ENCODE results near the gene RRP8. TPM values are rescaled to one million over a fixed set of nuclear protein-coding genes. Genes with fewer than 3 reads are reported as not detected.

RRP8 gene
- total and polyA plus RNA-seq, 2 of the 8 experiments (the other 6 are each of a cell fraction or from before 2014, with no cell fraction given): 4.2 to 14.9 TPM

GRCh38 chr11:6615882-6616585 lies 12.6 kb upstream of the RRP8 start:
- CTCF ChIA-PET (ENCODE audit: partially characterized antibody): interaction anchor here (0.6 to 1.6 kb wide), 4 partner anchors 64 to 237 kb away, joined by 3 to 4 read pairs (median 4); partner anchors contain the start of gene MRPL17
- no peaks in the 10 kb centered on the region for H4K20me1 ChIP-seq (replicated peaks in 1 of 2; ENCODE audit: control insufficient read depth in 1 of 2, insufficient read depth in 2 of 2, low read length in 2 of 2)
- H3K56ac ChIP-seq (replicated peaks; ENCODE audit: insufficient read length, low read depth, low read length): no peak overlapping the region
- no peak overlapping the region for H3K27ac ChIP-seq (ENCODE audit: low read depth, low read length)
- H2AFZ ChIP-seq (ENCODE audit: low read length): no peak overlapping the region
- H3K36me3 ChIP-seq (ENCODE audit: control insufficient read depth in 2 of 4, insufficient read depth in 4 of 4, low read length in 3 of 4): peaks cover under 1 to 5% (median 2%) of the 10 kb centered on the region in 4 experiments; a peak in 5 of 8 replicates
- no peak overlapping the region for H4K5ac ChIP-seq (ENCODE audit: insufficient read length, low read depth, low read length)
- DNase-seq (ENCODE audit: low read depth in 1 of 2, low spot score in 2 of 2): no peak
- no peak overlapping the region for H3K4me3 ChIP-seq (ENCODE audit: extremely low read depth in 1 of 4, insufficient read depth in 2 of 4, low read depth in 3 of 4, low read length in 4 of 4)
- no peak overlapping the region for H2BK20ac ChIP-seq (ENCODE audit: low read length)
- peaks cover 0 to 14% of the 10 kb centered on the region in 2 experiments; a peak in 2 of 4 replicates for H3K79me2 ChIP-seq (ENCODE audit: control insufficient read depth in 1 of 2, insufficient read depth in 2 of 2, low read length in 2 of 2)
- no peak overlapping the region for H3K18ac ChIP-seq (ENCODE audit: extremely low read depth, low read length)
- WGBS, 2 experiments (ENCODE audit: extremely low coverage in 1 of 2, insufficient coverage in 1 of 2, insufficient read length in 1 of 2, insufficient replicate concordance in 2 of 2, low coverage in 1 of 2, low lambda C conversion rate in 2 of 2, missing lambda C conversion rate in 1 of 2): 91% methylated on average over 9 of the region's 9 CpGs; no CpG with 5 or more reads in 1 of the 2 experiments
- H3K23ac ChIP-seq (ENCODE audit: insufficient read length): no peak overlapping the region
- peaks cover 2 to 13% (median 5%) of the 10 kb centered on the region in 4 experiments; a peak in 6 of 7 replicates for H3K4me1 ChIP-seq (replicated peaks in 1 of 4; ENCODE audit: control insufficient read depth in 3 of 4, insufficient read depth in 4 of 4, low read length in 3 of 4)
- POLR2A ChIA-PET (ENCODE audit: partially characterized antibody): interaction anchor here (0.9 to 1.0 kb wide), 3 partner anchors 9 to 147 kb away, joined by 3 to 7 read pairs (median 3); no protein-coding TSS in a partner anchor
- no peak overlapping the region for H4K91ac ChIP-seq (replicated peaks; ENCODE audit: insufficient read length, low read length)
- H2BK15ac ChIP-seq (ENCODE audit: low read length): no peak overlapping the region
- H3K14ac ChIP-seq (ENCODE audit: insufficient read length): no peak overlapping the region
- no peak overlapping the region for H2BK12ac ChIP-seq (ENCODE audit: low read depth, low read length)
- no peak for FAIRE-seq
- H3K9me3 ChIP-seq (ENCODE audit: insufficient read depth in 2 of 2, low read depth in 1 of 2, low read length in 1 of 2): no peaks in the 10 kb centered on the region
- H3K9ac ChIP-seq (replicated peaks in 1 of 4; ENCODE audit: extremely low read depth in 1 of 4, low read depth in 3 of 4, low read length in 3 of 4): no peak overlapping the region
- H2BK120ac ChIP-seq (replicated peaks; ENCODE audit: low read depth, low read length): no peak overlapping the region
- TF ChIP-seq MAFK (IDR thresholded peaks at IDR 0.05; ENCODE audit: low read depth, low read length) (no peak), JUN (IDR thresholded peaks at IDR 0.05; ENCODE audit: low read depth, low read length) (no peak), SP2 (IDR thresholded peaks at IDR 0.05; ENCODE audit: low read length) (no peak), KDM1A (IDR thresholded peaks at IDR 0.05; ENCODE audit: borderline replicate concordance, low read length) (no peak), NANOG (IDR thresholded peaks at IDR 0.05; ENCODE audit: insufficient read depth, low read depth, low read length, poor library complexity, severe bottlenecking) (no peak), TEAD4 (IDR thresholded peaks at IDR 0.05; ENCODE audit: low read depth, low read length) (no peak)
- peaks cover 17% of the 10 kb centered on the region for H3K23me2 ChIP-seq (ENCODE audit: low read depth, low read length)
- no peak overlapping the region for H2AK5ac ChIP-seq (ENCODE audit: low read depth, low read length)
- H3K4ac ChIP-seq (replicated peaks; ENCODE audit: insufficient read length, low read depth, low read length): no peak overlapping the region
- H3K4me2 ChIP-seq (ENCODE audit: insufficient read depth in 1 of 2, low read depth in 2 of 2, low read length in 2 of 2): no peak overlapping the region
- H3K27me3 ChIP-seq (replicated peaks in 1 of 4; ENCODE audit: control insufficient read depth in 3 of 4, extremely low read depth in 1 of 4, insufficient read depth in 3 of 4, low read length in 3 of 4): no peaks in the 10 kb centered on the region
- no peak overlapping the region for H4K8ac ChIP-seq (ENCODE audit: extremely low read depth, insufficient read depth, low read length)
- H3K79me1 ChIP-seq (ENCODE audit: low read depth, low read length): no peaks in the 10 kb centered on the region; the same call in none of the 2 replicates
- H2BK5ac ChIP-seq (ENCODE audit: low read depth, low read length): no peak overlapping the region
